GM23338 (cell line): ENCODE data around the gene IGFBP7. TPM values are rescaled to one million over a fixed set of nuclear protein-coding genes. Genes with fewer than 3 reads are reported as not detected.

ENCODE experiments used
- ATAC-seq: fragments of 200-7000 bp; cut with Tn5 transposase; 3 replicates; pipeline ENCODE4 v1.9.1; 2020
- DNase-seq: peaks from one replicate; pipeline ENCODE4 v3.0.0-alpha.2; 2015; ENCODE audit warnings: low spot score
- H2AFZ ChIP-seq: fragments of 200-600 bp; sonication (generic); 2 replicates; pipeline ENCODE4 v1.8.0; 2016; ENCODE audit warnings: antibody characterized with exemption, mild to moderate bottlenecking, moderate library complexity
- H3F3A ChIP-seq: fragments of 200-600 bp; sonication (generic); replicated peaks from 2 replicates; pipeline ENCODE4 v1.8.0; 2017; ENCODE audit warnings: antibody characterized with exemption, mixed run types, low read depth
- H3K27ac ChIP-seq: fragments of 200-600 bp; sonication (generic); 2 replicates; pipeline ENCODE4 v1.6.1; 2016; ENCODE audit warnings: low read depth
- H3K27me3 ChIP-seq: fragments of 200-600 bp; sonication (generic); 2 replicates; pipeline ENCODE4 v1.8.0; 2016; ENCODE audit warnings: mild to moderate bottlenecking, mixed run types, moderate library complexity; ENCODE audit not compliant: insufficient read depth
- H3K36me3 ChIP-seq: fragments of 200-600 bp; sonication (generic); 2 replicates; pipeline ENCODE4 v1.8.0; 2016; ENCODE audit warnings: mild to moderate bottlenecking; ENCODE audit not compliant: insufficient read depth
- H3K4me1 ChIP-seq: fragments of 200-600 bp; sonication (generic); 2 replicates; pipeline ENCODE4 v1.8.0; 2016; ENCODE audit warnings: mild to moderate bottlenecking, moderate library complexity; ENCODE audit not compliant: insufficient read depth
- H3K4me2 ChIP-seq: fragments of 200-600 bp; sonication (generic); 2 replicates; pipeline ENCODE4 v1.7.1; 2017; ENCODE audit warnings: mixed run types
- H3K4me3 ChIP-seq: fragments of 200-600 bp; sonication (generic); 2 replicates; pipeline ENCODE4 v1.6.1; 2016; ENCODE audit warnings: mixed run types
- H3K79me2 ChIP-seq: fragments of 200-600 bp; sonication (generic); replicated peaks from 2 replicates; pipeline ENCODE4 v1.8.0; 2017; ENCODE audit warnings: mild to moderate bottlenecking; ENCODE audit not compliant: insufficient read depth
- H3K9me2 ChIP-seq: fragments of 200-600 bp; sonication (generic); 2 replicates; pipeline ENCODE4 v1.8.0; 2017; ENCODE audit not compliant: insufficient read depth
- H4K20me1 ChIP-seq: fragments of 200-600 bp; sonication (generic); replicated peaks from 2 replicates; pipeline ENCODE4 v1.8.0; 2017; ENCODE audit warnings: mild to moderate bottlenecking; ENCODE audit not compliant: insufficient read depth
- H3K27ac Mint-ChIP-seq: 2 replicates; pipeline ENCODE4 v1.8.0; 2020; ENCODE audit warnings: inconsistent platforms, mild to moderate bottlenecking, moderate library complexity, mixed read lengths
- H3K27me3 Mint-ChIP-seq: 3 replicates; pipeline ENCODE4 v1.8.0; 2022; ENCODE audit warnings: low read depth, mild to moderate bottlenecking, moderate library complexity, mixed read lengths, inconsistent platforms; ENCODE audit not compliant: insufficient read depth, poor library complexity
- H3K36me3 Mint-ChIP-seq: 3 replicates; pipeline ENCODE4 v1.8.0; 2021; ENCODE audit warnings: low read depth, mild to moderate bottlenecking, inconsistent platforms, moderate library complexity, mixed read lengths
- H3K4me1 Mint-ChIP-seq: 3 replicates; pipeline ENCODE4 v1.8.0; 2020; ENCODE audit warnings: mild to moderate bottlenecking, inconsistent platforms, mixed read lengths
- H3K4me3 Mint-ChIP-seq: 3 replicates; pipeline ENCODE4 v1.8.0; 2021; ENCODE audit warnings: moderate library complexity, mild to moderate bottlenecking, inconsistent platforms, mixed read lengths
- H3K9me3 Mint-ChIP-seq: 3 replicates; pipeline ENCODE4 v1.8.0; 2020; ENCODE audit warnings: moderate library complexity, mild to moderate bottlenecking, inconsistent platforms, mixed read lengths
- CREB1 ChIP-seq: fragments of 250-450 bp; sonication (Bioruptor Pico); IDR thresholded peaks from 2 replicates; pipeline ENCODE4 v1.5.0; 2020; ENCODE audit warnings: low read depth, mild to moderate bottlenecking, moderate library complexity
- EZH2 ChIP-seq: fragments of 200-600 bp; sonication (generic); IDR thresholded peaks from one replicate; pipeline ENCODE4 v1.8.0; 2017; ENCODE audit warnings: antibody characterized with exemption, mild to moderate bottlenecking, low read depth; ENCODE audit not compliant: unreplicated experiment
- EZH2phosphoT487 ChIP-seq: fragments of 200-600 bp; sonication (generic); IDR thresholded peaks from one replicate; pipeline ENCODE4 v1.8.1; 2018; ENCODE audit warnings: antibody characterized with exemption; ENCODE audit not compliant: unreplicated experiment
- JUNB ChIP-seq: IDR thresholded peaks from one replicate; pipeline ENCODE4 v1.6.1; 2016; ENCODE audit warnings: antibody characterized with exemption; ENCODE audit not compliant: unreplicated experiment
- NANOG ChIP-seq: IDR thresholded peaks from 2 replicates; pipeline ENCODE4 v1.6.1; 2016; ENCODE audit warnings: antibody characterized with exemption, borderline replicate concordance
- POLR2AphosphoS5 ChIP-seq: IDR thresholded peaks from 2 replicates; pipeline ENCODE4 v1.6.1; 2016; ENCODE audit warnings: antibody characterized with exemption, low read depth
- REST ChIP-seq: IDR thresholded peaks from one replicate; pipeline ENCODE4 v1.6.1; 2018; ENCODE audit warnings: antibody characterized with exemption; ENCODE audit not compliant: unreplicated experiment
- STAT1 ChIP-seq: IDR thresholded peaks from one replicate; pipeline ENCODE4 v1.6.1; 2016; ENCODE audit warnings: antibody characterized with exemption; ENCODE audit not compliant: unreplicated experiment
- ZNF331 ChIP-seq: fragments of 250-450 bp; sonication (Bioruptor Pico); IDR thresholded peaks from 2 replicates; pipeline ENCODE4 v1.5.0; 2020; ENCODE audit warnings: low read depth, mild to moderate bottlenecking, moderate library complexity
- polyA plus RNA-seq: library from polyadenylated mRNA; unstranded; fragments of >200 nt; fragmentation: Nextera tagmentation; extraction: Ambion mirVana; gene quantifications from 2 replicates; pipeline ENCODE4 v1.2.1, GENCODE V29; 2016
- total RNA-seq: library from RNA; depleted of rRNA; stranded (reverse); fragments of >200 nt; shearing (Covaris generic); gene quantifications from 2 replicates; pipeline ENCODE4 v1.2.3, GENCODE V29; 2014
- TF ChIP-seq, protein P1 (sequence below): fragments of 250-450 bp; sonication (Bioruptor Pico); IDR thresholded peaks from 2 replicates; pipeline ENCODE4 v1.5.0; 2020; ENCODE audit warnings: mild to moderate bottlenecking, moderate library complexity
- TF ChIP-seq, protein P2 (sequence below), 2 experiments: fragments of 200-600 bp in 1 of 2; sonication (generic) in 1 of 2; conservative IDR thresholded peaks; 2 replicates each; pipeline versions ENCODE4 v1.5.1 to v1.6.1; 2016 to 2017; ENCODE audit warnings: antibody characterized with exemption in 2 of 2, low read depth in 2 of 2, mild to moderate bottlenecking in 2 of 2, moderate library complexity in 1 of 2
- TF ChIP-seq, protein P3 (sequence below): IDR thresholded peaks from 2 replicates; pipeline ENCODE4 v1.6.1; 2016; ENCODE audit warnings: antibody characterized with exemption

The IGFBP7 gene
- total and polyA plus RNA-seq, 2 experiments from 2014 or later = 0.49 to 7.9 TPM

- Mint-ChIP-seq H3K36me3 (peaks cover 66% of the 10 kb centered on the region), H3K4me1 (no peaks in the 10 kb centered on the region), H3K27me3 (peaks cover 2% of the 10 kb centered on the region), H3K27ac (peak overlapping the region; percentile 65; the same call in 1 of the 2 replicates), H3K4me3 (no peak overlapping the region), H3K9me3 (no peaks in the 10 kb centered on the region)
- H3K79me2 ChIP-seq = peaks cover 72% of the 10 kb centered on the region
- TF ChIP-seq EZH2 (no peak), NANOG (no peak), JUNB (no peak), STAT1 (no peak), EZH2phosphoT487 (no peak), REST (no peak), CREB1 (CRISPR knock-in tag) (no peak), ZNF331 (CRISPR knock-in tag) (no peak), POLR2AphosphoS5 (no peak)
- TF ChIP-seq, protein P1, sequence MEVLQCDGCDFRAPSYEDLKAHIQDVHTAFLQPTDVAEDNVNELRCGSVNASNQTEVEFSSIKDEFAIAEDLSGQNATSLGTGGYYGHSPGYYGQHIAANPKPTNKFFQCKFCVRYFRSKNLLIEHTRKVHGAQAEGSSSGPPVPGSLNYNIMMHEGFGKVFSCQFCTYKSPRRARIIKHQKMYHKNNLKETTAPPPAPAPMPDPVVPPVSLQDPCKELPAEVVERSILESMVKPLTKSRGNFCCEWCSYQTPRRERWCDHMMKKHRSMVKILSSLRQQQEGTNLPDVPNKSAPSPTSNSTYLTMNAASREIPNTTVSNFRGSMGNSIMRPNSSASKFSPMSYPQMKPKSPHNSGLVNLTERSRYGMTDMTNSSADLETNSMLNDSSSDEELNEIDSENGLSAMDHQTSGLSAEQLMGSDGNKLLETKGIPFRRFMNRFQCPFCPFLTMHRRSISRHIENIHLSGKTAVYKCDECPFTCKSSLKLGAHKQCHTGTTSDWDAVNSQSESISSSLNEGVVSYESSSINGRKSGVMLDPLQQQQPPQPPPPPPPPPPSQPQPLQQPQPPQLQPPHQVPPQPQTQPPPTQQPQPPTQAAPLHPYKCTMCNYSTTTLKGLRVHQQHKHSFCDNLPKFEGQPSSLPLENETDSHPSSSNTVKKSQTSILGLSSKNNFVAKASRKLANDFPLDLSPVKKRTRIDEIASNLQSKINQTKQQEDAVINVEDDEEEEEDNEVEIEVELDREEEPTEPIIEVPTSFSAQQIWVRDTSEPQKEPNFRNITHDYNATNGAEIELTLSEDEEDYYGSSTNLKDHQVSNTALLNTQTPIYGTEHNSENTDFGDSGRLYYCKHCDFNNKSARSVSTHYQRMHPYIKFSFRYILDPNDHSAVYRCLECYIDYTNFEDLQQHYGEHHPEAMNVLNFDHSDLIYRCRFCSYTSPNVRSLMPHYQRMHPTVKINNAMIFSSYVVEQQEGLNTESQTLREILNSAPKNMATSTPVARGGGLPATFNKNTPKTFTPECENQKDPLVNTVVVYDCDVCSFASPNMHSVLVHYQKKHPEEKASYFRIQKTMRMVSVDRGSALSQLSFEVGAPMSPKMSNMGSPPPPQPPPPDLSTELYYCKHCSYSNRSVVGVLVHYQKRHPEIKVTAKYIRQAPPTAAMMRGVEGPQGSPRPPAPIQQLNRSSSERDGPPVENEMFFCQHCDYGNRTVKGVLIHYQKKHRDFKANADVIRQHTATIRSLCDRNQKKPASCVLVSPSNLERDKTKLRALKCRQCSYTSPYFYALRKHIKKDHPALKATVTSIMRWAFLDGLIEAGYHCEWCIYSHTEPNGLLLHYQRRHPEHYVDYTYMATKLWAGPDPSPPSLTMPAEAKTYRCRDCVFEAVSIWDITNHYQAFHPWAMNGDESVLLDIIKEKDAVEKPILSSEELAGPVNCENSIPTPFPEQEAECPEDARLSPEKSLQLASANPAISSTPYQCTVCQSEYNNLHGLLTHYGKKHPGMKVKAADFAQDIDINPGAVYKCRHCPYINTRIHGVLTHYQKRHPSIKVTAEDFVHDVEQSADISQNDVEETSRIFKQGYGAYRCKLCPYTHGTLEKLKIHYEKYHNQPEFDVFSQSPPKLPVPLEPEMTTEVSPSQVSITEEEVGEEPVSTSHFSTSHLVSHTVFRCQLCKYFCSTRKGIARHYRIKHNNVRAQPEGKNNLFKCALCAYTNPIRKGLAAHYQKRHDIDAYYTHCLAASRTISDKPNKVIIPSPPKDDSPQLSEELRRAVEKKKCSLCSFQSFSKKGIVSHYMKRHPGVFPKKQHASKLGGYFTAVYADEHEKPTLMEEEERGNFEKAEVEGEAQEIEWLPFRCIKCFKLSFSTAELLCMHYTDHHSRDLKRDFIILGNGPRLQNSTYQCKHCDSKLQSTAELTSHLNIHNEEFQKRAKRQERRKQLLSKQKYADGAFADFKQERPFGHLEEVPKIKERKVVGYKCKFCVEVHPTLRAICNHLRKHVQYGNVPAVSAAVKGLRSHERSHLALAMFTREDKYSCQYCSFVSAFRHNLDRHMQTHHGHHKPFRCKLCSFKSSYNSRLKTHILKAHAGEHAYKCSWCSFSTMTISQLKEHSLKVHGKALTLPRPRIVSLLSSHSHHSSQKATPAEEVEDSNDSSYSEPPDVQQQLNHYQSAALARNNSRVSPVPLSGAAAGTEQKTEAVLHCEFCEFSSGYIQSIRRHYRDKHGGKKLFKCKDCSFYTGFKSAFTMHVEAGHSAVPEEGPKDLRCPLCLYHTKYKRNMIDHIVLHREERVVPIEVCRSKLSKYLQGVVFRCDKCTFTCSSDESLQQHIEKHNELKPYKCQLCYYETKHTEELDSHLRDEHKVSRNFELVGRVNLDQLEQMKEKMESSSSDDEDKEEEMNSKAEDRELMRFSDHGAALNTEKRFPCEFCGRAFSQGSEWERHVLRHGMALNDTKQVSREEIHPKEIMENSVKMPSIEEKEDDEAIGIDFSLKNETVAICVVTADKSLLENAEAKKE (CRISPR knock-in tag) = no peak
- TF ChIP-seq, protein P2, sequence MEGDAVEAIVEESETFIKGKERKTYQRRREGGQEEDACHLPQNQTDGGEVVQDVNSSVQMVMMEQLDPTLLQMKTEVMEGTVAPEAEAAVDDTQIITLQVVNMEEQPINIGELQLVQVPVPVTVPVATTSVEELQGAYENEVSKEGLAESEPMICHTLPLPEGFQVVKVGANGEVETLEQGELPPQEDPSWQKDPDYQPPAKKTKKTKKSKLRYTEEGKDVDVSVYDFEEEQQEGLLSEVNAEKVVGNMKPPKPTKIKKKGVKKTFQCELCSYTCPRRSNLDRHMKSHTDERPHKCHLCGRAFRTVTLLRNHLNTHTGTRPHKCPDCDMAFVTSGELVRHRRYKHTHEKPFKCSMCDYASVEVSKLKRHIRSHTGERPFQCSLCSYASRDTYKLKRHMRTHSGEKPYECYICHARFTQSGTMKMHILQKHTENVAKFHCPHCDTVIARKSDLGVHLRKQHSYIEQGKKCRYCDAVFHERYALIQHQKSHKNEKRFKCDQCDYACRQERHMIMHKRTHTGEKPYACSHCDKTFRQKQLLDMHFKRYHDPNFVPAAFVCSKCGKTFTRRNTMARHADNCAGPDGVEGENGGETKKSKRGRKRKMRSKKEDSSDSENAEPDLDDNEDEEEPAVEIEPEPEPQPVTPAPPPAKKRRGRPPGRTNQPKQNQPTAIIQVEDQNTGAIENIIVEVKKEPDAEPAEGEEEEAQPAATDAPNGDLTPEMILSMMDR (conservative IDR thresholded peaks at IDR 0.05; ENCODE audit: low read depth in 2 of 2) = no peak
- TF ChIP-seq, protein P3, sequence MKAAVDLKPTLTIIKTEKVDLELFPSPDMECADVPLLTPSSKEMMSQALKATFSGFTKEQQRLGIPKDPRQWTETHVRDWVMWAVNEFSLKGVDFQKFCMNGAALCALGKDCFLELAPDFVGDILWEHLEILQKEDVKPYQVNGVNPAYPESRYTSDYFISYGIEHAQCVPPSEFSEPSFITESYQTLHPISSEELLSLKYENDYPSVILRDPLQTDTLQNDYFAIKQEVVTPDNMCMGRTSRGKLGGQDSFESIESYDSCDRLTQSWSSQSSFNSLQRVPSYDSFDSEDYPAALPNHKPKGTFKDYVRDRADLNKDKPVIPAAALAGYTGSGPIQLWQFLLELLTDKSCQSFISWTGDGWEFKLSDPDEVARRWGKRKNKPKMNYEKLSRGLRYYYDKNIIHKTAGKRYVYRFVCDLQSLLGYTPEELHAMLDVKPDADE = no peak
- no peak for DNase-seq
- H3K27ac ChIP-seq = no peak overlapping the region
- ATAC-seq = no peak
- H3F3A ChIP-seq = no peaks in the 10 kb centered on the region
- H4K20me1 ChIP-seq = peaks cover 48% of the 10 kb centered on the region
- H3K27me3 ChIP-seq = no peaks in the 10 kb centered on the region
- no peaks in the 10 kb centered on the region for H3K4me1 ChIP-seq
- H3K4me2 ChIP-seq = no peak overlapping the region
- H2AFZ ChIP-seq = no peak overlapping the region
- no peak overlapping the region for H3K4me3 ChIP-seq
- H3K9me2 ChIP-seq = no peaks in the 10 kb centered on the region
- peaks cover 57% of the 10 kb centered on the region for H3K36me3 ChIP-seq
Measured at GRCh38 chr4:56990109-56990905, 119.9 kb downstream of the IGFBP7 start.
